ENCODE data around the gene PGS1. TPM values are rescaled to one million over a fixed set of nuclear protein-coding genes. Genes with fewer than 3 reads are reported as not detected.

PGS1 gene
- total RNA-seq, 1 donor from 2014 or later = 41.8 TPM

GRCh38 chr17:78458736-78459335, 80.4 kb downstream of the PGS1 start:
- H3K9me3 ChIP-seq = no peaks in the 10 kb centered on the region
- H3K27ac ChIP-seq = no peak overlapping the region
- no peak for TF ChIP-seq CTCF (IDR thresholded peaks at IDR 0.05)
- intact Hi-C loops (cut with DNase I) = no loop called here
- no peak for DNase-seq (ENCODE audit: low spot score in 2 of 2)
- no peaks in the 10 kb centered on the region for H3K4me1 ChIP-seq
- H3K36me3 ChIP-seq = no peaks in the 10 kb centered on the region
- no peak overlapping the region for H3K4me3 ChIP-seq
- no peaks in the 10 kb centered on the region for H3K27me3 ChIP-seq

GRCh38 chr17:78459696-78460095, 81.2 kb downstream of the PGS1 start:
- TF ChIP-seq CTCF (IDR thresholded peaks at IDR 0.05) = no peak
- Histone ChIP-seq H3K4me3 (no peak overlapping the region), H3K27me3 (no peaks in the 10 kb centered on the region), H3K27ac (no peak overlapping the region), H3K4me1 (no peaks in the 10 kb centered on the region), H3K36me3 (no peaks in the 10 kb centered on the region), H3K9me3 (no peaks in the 10 kb centered on the region)
- no peak for DNase-seq (ENCODE audit: low spot score in 2 of 2)
- intact Hi-C loops (cut with DNase I) = no loop called here

GRCh38 chr17:78460176-78460675, 81.8 kb downstream of the PGS1 start:
- Histone ChIP-seq H3K36me3 (no peaks in the 10 kb centered on the region), H3K27me3 (no peaks in the 10 kb centered on the region), H3K9me3 (no peaks in the 10 kb centered on the region), H3K4me1 (no peaks in the 10 kb centered on the region), H3K4me3 (no peak overlapping the region), H3K27ac (no peak overlapping the region)
- no peak for DNase-seq (ENCODE audit: low spot score in 2 of 2)
- intact Hi-C loops (cut with DNase I) = no loop called here
- no peak for TF ChIP-seq CTCF (IDR thresholded peaks at IDR 0.05)

- Histone ChIP-seq H3K36me3 (no peaks in the 10 kb centered on the region), H3K4me1 (no peaks in the 10 kb centered on the region), H3K27me3 (no peaks in the 10 kb centered on the region), H3K27ac (no peak overlapping the region), H3K9me3 (no peaks in the 10 kb centered on the region), H3K4me3 (no peak overlapping the region)
- DNase-seq (ENCODE audit: low spot score in 2 of 2) = no peak
- intact Hi-C loops (cut with DNase I) = no loop called here
- no peak for TF ChIP-seq CTCF (IDR thresholded peaks at IDR 0.05)
Observed at GRCh38 chr17:78460951-78461798, 82.7 kb downstream of the PGS1 start.

- intact Hi-C loops (cut with DNase I) = no loop called here
- Histone ChIP-seq H3K4me1 (no peaks in the 10 kb centered on the region), H3K36me3 (no peaks in the 10 kb centered on the region), H3K27ac (no peak overlapping the region), H3K9me3 (no peaks in the 10 kb centered on the region), H3K4me3 (no peak overlapping the region), H3K27me3 (no peaks in the 10 kb centered on the region)
- TF ChIP-seq CTCF (IDR thresholded peaks at IDR 0.05) = no peak
- no peak for DNase-seq (ENCODE audit: low spot score in 2 of 2)
Observed at GRCh38 chr17:78461799-78462053, 83.3 kb downstream of the PGS1 start.

Data from ascending aorta (tissue), 2 donors.